H1 (cell line): ENCODE measurements around the gene EYA4. TPM values are rescaled to one million over a fixed set of nuclear protein-coding genes. Genes with fewer than 3 reads are reported as not detected.

Experiments
- ATF2 ChIP-seq: IDR thresholded peaks from 2 replicates; pipeline ENCODE4 v1.6.1; 2012; ENCODE audit warnings: low read length, inconsistent platforms
- CBX8 ChIP-seq: fragments of 300-800, 300-1000 bp; sonication (generic); IDR thresholded peaks from 2 replicates; pipeline ENCODE4 v1.7.1; 2016; ENCODE audit warnings: low read depth, low read length, borderline replicate concordance
- POLR2A ChIP-seq, 2 experiments: IDR thresholded peaks; 1 replicate in 1 of 2; 2 replicates in 1 of 2; pipeline ENCODE4 v1.6.1; 2011; ENCODE audit warnings: low read depth in 2 of 2, low read length in 2 of 2, mild to moderate bottlenecking in 2 of 2; ENCODE audit errors: control extremely low read depth in 1 of 2
- SRF ChIP-seq: IDR thresholded peaks from 2 replicates; pipeline ENCODE4 v1.6.1; 2011; ENCODE audit warnings: mild to moderate bottlenecking, low read depth, low read length, moderate library complexity
- ZNF274 ChIP-seq: IDR thresholded peaks from 2 replicates; pipeline ENCODE4 v1.7.0; 2012; ENCODE audit warnings: low read length, borderline replicate concordance; ENCODE audit errors: extremely low read depth
- polyA plus RNA-seq, 7 experiments: library from polyadenylated mRNA; depleted of rRNA in 3 of 7; stranded (reverse) in 5 of 7; unstranded in 2 of 7; fragments of >200 nt in 5 of 7; fragments of 200-250 nt in 2 of 7; gene quantifications; 1 replicate in 5 of 7; 2 replicates in 1 of 7; 4 replicates in 1 of 7; pipeline versions ENCODE4 v1.2.1 to v1.2.3, GENCODE V29; 2011 to 2013; ENCODE audit warnings: missing spikeins in 2 of 7, mixed read lengths in 2 of 7
- total RNA-seq: library from RNA; stranded (reverse); fragmentation: NEBNext Ultra II Directional; extraction: Animal tissue kit (Norgen Biotek cat#: 25700); gene quantifications from 2 replicates; pipeline ENCODE4 v1.2.1, GENCODE V29; 2021

The EYA4 gene
- total and polyA plus RNA-seq, 2 of the 8 experiments (the other 6 are each of a cell fraction or from before 2014, with no cell fraction given), result 0.06 to 0.17 TPM

DNA sequence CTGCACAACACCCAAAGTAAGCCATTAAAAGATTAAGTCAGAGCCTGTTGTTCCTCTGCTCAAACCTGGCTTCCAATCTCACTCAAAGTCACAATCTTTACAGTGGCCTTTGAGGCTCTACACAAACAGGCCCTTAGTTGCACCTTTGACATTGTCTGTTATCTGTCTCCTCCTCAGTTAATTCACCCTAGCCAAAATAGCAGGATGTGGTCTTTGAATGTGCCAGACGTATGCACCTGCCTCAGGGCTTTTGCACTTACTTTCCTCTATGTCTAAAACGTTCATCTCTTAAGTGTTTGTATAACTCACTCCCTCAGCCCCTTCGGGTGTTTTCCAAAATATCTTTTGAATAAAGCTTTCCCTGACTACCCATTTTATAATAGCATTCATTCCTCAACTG is 107.7 kb downstream of the EYA4 start (continued):
- no peak for TF ChIP-seq CBX8
- no peak for TF ChIP-seq ZNF274
- TF ChIP-seq POLR2A (IDR thresholded peaks at IDR 0.05; ENCODE audit: control extremely low read depth in 1 of 2, low read depth in 2 of 2, low read length in 2 of 2), result no peak
- TF ChIP-seq ATF2, result no peak
- TF ChIP-seq SRF, result no peak
